Measurements from ENCODE around the gene CDC42SE2.
"Not testable (repeated sequence)": the region's sequence is repeated elsewhere in the genome, so short reads cannot be mapped to it uniquely, and the experiment has no call there.

Gene CDC42SE2

DNA sequence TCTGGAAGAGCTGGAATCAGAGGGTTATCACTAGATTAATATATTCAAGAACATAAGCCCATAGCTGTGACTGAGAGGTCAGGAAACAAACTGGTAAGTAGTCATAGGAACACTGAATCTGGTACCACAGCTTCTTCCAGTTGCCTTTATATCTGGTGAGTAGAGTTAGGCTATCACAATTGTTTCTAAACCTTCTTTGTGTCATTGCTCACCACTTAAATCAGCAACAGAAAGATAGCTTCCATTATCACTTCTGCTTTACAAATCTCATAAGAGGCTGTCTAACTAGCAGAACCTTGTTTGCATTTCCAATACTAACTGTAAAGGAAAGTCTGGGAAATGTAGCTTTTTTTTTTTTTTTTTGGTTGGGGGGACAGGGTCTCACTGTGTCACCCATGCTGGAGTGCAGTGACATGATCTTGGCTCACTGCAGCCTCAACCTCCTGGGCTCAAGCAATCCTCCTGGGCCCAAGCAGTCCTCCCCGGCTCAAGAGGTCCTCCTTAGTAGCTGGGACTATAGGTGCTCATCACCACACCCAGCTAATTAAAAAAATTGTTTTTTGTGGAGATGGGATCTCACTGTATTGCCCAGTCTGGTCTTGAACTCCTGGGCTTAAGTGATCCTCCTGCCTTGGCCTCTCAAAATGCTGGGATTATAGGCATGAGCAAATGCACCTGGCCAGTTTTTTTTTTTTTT, 22.0 kb downstream of the CDC42SE2 start:
- H3K27ac ChIP-seq (ENCODE audit: low read depth, low read length), result no peak overlapping the region
- no peaks in the 10 kb centered on the region for H3K27me3 ChIP-seq (ENCODE audit: control insufficient read depth, insufficient read depth, low read length)
- H3K9ac ChIP-seq (ENCODE audit: low read length), result no peak overlapping the region
- no peak overlapping the region for H3K4me3 ChIP-seq (ENCODE audit: low read length)
- H3K36me3 ChIP-seq (ENCODE audit: control insufficient read depth, insufficient read depth, low read length), result no peaks in the 10 kb centered on the region
- H3K4me1 ChIP-seq (ENCODE audit: control insufficient read depth, insufficient read depth, low read length), result no peaks in the 10 kb centered on the region

- H3K27ac ChIP-seq (ENCODE audit: low read depth, low read length), result no peak overlapping the region
- H3K4me3 ChIP-seq (ENCODE audit: low read length), result no peak overlapping the region
- H3K4me1 ChIP-seq (ENCODE audit: control insufficient read depth, insufficient read depth, low read length), result no peaks in the 10 kb centered on the region
- no peaks in the 10 kb centered on the region for H3K27me3 ChIP-seq (ENCODE audit: control insufficient read depth, insufficient read depth, low read length)
- H3K36me3 ChIP-seq (ENCODE audit: control insufficient read depth, insufficient read depth, low read length), result no peaks in the 10 kb centered on the region
- no peak overlapping the region for H3K9ac ChIP-seq (ENCODE audit: low read length)
Measured at GRCh38 chr5:131286400-131286715, 22.5 kb downstream of the CDC42SE2 start.

GRCh38 chr5:131288328-131288727, 24.5 kb downstream of the CDC42SE2 start:
- Histone ChIP-seq H3K27ac (ENCODE audit: low read depth, low read length) (no peak overlapping the region), H3K9ac (ENCODE audit: low read length) (no peak overlapping the region), H3K36me3 (ENCODE audit: control insufficient read depth, insufficient read depth, low read length) (no peaks in the 10 kb centered on the region), H3K27me3 (ENCODE audit: control insufficient read depth, insufficient read depth, low read length) (no peaks in the 10 kb centered on the region), H3K4me3 (ENCODE audit: low read length) (no peak overlapping the region), H3K4me1 (ENCODE audit: control insufficient read depth, insufficient read depth, low read length) (no peaks in the 10 kb centered on the region)

- Histone ChIP-seq H3K27ac (ENCODE audit: low read depth, low read length) (no peak overlapping the region), H3K9ac (ENCODE audit: low read length) (no peak overlapping the region), H3K4me3 (ENCODE audit: low read length) (no peak overlapping the region), H3K4me1 (ENCODE audit: control insufficient read depth, insufficient read depth, low read length) (no peaks in the 10 kb centered on the region), H3K27me3 (ENCODE audit: control insufficient read depth, insufficient read depth, low read length) (no peaks in the 10 kb centered on the region), H3K36me3 (ENCODE audit: control insufficient read depth, insufficient read depth, low read length) (no peaks in the 10 kb centered on the region)
Measured at GRCh38 chr5:131289738-131290137, 25.9 kb downstream of the CDC42SE2 start.

DNA sequence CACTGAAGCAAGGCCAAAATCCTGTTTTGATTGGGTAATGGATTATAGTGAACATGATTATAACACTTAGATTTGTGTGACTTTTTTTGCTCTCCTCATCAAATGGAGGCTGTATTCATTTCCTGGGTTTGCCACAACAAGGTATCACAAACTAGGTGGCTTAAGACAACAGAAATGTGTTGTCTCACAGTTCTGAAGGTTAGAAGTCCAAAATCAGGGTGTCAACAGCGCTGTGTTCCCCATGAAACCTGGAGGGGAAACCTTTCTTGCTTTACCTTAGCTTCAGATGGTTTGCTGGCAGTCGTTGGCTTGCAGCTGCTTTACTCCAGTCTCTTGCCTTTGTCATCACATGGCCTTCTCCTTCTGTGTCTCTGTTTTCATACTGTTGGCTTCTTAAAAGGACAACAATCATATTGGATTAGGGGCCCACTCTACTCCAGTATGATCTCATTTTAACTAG, 32.4 kb downstream of the CDC42SE2 start:
- Histone ChIP-seq H3K9ac (ENCODE audit: low read length) (no peak overlapping the region), H3K4me3 (ENCODE audit: low read length) (no peak overlapping the region), H3K36me3 (ENCODE audit: control insufficient read depth, insufficient read depth, low read length) (no peaks in the 10 kb centered on the region), H3K4me1 (ENCODE audit: control insufficient read depth, insufficient read depth, low read length) (no peaks in the 10 kb centered on the region), H3K27me3 (ENCODE audit: control insufficient read depth, insufficient read depth, low read length) (no peaks in the 10 kb centered on the region), H3K27ac (ENCODE audit: low read depth, low read length) (no peak overlapping the region)

- Histone ChIP-seq H3K27ac (ENCODE audit: low read depth, low read length) (no peak overlapping the region), H3K27me3 (ENCODE audit: control insufficient read depth, insufficient read depth, low read length) (no peaks in the 10 kb centered on the region), H3K4me3 (ENCODE audit: low read length) (no peak overlapping the region), H3K9ac (ENCODE audit: low read length) (no peak overlapping the region), H3K36me3 (ENCODE audit: control insufficient read depth, insufficient read depth, low read length) (no peaks in the 10 kb centered on the region), H3K4me1 (ENCODE audit: control insufficient read depth, insufficient read depth, low read length) (no peaks in the 10 kb centered on the region)
Measured at GRCh38 chr5:131297886-131298285, 34.0 kb downstream of the CDC42SE2 start.

DNA sequence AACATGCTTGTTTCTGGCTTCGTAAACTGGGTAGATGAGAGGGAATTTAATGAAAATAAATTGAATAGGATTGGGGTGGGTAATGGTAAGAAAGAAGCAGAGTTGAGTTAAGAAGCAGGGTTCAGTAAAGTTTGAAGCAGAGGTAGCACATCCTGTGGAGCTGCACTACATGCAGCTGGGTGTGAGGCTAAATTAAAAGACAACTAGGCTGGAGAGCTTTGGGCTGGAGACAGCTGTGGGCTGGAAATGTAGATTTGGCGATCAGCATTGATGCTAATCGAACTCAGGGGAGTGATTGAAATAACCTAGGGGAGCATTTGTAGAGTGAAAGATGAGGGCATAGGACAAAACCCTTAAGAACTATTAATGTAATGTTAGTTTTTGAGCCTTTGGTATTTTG, 35.6 kb downstream of the CDC42SE2 start:
- no peaks in the 10 kb centered on the region for H3K4me1 ChIP-seq (ENCODE audit: control insufficient read depth, insufficient read depth, low read length)
- H3K36me3 ChIP-seq (ENCODE audit: control insufficient read depth, insufficient read depth, low read length), result no peaks in the 10 kb centered on the region
- no peak overlapping the region for H3K4me3 ChIP-seq (ENCODE audit: low read length)
- no peak overlapping the region for H3K9ac ChIP-seq (ENCODE audit: low read length)
- no peaks in the 10 kb centered on the region for H3K27me3 ChIP-seq (ENCODE audit: control insufficient read depth, insufficient read depth, low read length)
- H3K27ac ChIP-seq (ENCODE audit: low read depth, low read length), result no peak overlapping the region

DNA sequence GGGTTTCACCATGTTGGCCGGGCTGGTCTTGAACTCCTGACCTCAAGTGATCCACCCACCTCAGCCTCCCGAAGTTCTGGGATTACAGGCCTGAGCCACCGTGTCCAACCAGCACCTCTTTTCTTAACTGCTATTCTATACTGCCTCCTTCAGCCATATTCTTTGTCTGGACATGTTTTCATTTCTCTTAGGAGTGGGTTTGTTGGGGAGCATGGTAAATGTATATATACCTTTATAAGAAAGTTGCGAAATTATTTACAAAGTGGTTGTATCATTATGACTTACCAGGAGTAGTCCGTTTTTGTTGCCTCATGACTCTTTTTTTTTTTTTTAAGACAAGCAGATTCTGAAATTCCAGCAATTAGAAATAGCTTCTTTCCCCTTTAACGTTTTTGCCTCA, 38.7 kb downstream of the CDC42SE2 start:
- no peaks in the 10 kb centered on the region for H3K27me3 ChIP-seq (ENCODE audit: control insufficient read depth, insufficient read depth, low read length)

GRCh38 chr5:131303537-131303936, 39.7 kb downstream of the CDC42SE2 start:
- no peak overlapping the region for H3K4me3 ChIP-seq (ENCODE audit: low read length)
- H3K36me3 ChIP-seq (ENCODE audit: control insufficient read depth, insufficient read depth, low read length), result no peaks in the 10 kb centered on the region
- no peak overlapping the region for H3K27ac ChIP-seq (ENCODE audit: low read depth, low read length)
- no peak overlapping the region for H3K9ac ChIP-seq (ENCODE audit: low read length)
- H3K27me3 ChIP-seq (ENCODE audit: control insufficient read depth, insufficient read depth, low read length), result no peaks in the 10 kb centered on the region
- H3K4me1 ChIP-seq (ENCODE audit: control insufficient read depth, insufficient read depth, low read length), result no peaks in the 10 kb centered on the region

More for the DNA sequence above, 38.7 kb downstream of the CDC42SE2 start:
- H3K27ac ChIP-seq (ENCODE audit: low read depth, low read length), result no peak overlapping the region
- no peaks in the 10 kb centered on the region for H3K36me3 ChIP-seq (ENCODE audit: control insufficient read depth, insufficient read depth, low read length)
- H3K9ac ChIP-seq (ENCODE audit: low read length), result no peak overlapping the region
- H3K4me3 ChIP-seq (ENCODE audit: low read length), result no peak overlapping the region
- no peaks in the 10 kb centered on the region for H3K4me1 ChIP-seq (ENCODE audit: control insufficient read depth, insufficient read depth, low read length)

GRCh38 chr5:131304414-131304813, 40.6 kb downstream of the CDC42SE2 start:
- Histone ChIP-seq H3K9ac (ENCODE audit: low read length) (no peak overlapping the region), H3K36me3 (ENCODE audit: control insufficient read depth, insufficient read depth, low read length) (no peaks in the 10 kb centered on the region)

GRCh38 chr5:131305138-131305689, 41.4 kb downstream of the CDC42SE2 start:
- Histone ChIP-seq H3K4me3 (ENCODE audit: low read length) (no peak overlapping the region), H3K9ac (ENCODE audit: low read length) (no peak overlapping the region), H3K4me1 (ENCODE audit: control insufficient read depth, insufficient read depth, low read length) (no peaks in the 10 kb centered on the region), H3K27ac (ENCODE audit: low read depth, low read length) (no peak overlapping the region), H3K36me3 (ENCODE audit: control insufficient read depth, insufficient read depth, low read length) (no peaks in the 10 kb centered on the region), H3K27me3 (ENCODE audit: control insufficient read depth, insufficient read depth, low read length) (no peaks in the 10 kb centered on the region)

More at GRCh38 chr5:131304414-131304813, 40.6 kb downstream of the CDC42SE2 start:
- no peak overlapping the region for H3K27ac ChIP-seq (ENCODE audit: low read depth, low read length)
- no peaks in the 10 kb centered on the region for H3K4me1 ChIP-seq (ENCODE audit: control insufficient read depth, insufficient read depth, low read length)
- no peaks in the 10 kb centered on the region for H3K27me3 ChIP-seq (ENCODE audit: control insufficient read depth, insufficient read depth, low read length)
- no peak overlapping the region for H3K4me3 ChIP-seq (ENCODE audit: low read length)

DNA sequence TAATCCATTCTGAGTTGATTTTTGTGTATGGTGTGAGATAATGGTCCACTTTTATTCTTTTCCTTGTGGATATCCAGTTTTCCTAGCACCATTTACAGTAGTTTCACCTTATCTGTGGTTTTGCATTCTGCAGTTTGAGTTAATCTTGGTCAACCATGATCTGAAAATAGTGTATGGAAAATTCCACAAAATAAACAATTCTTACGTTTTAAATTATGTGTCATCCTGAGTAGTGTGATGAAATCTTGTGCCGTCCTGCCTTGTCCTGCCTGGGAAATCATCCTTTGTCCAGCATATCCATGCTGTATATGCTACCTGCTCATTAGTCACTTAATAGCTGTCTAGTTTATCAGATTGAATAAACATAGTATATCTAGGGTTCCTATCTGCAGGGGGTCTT, 42.1 kb downstream of the CDC42SE2 start:
- Histone ChIP-seq H3K9ac (ENCODE audit: low read length) (no peak overlapping the region), H3K36me3 (ENCODE audit: control insufficient read depth, insufficient read depth, low read length) (no peaks in the 10 kb centered on the region), H3K4me3 (ENCODE audit: low read length) (no peak overlapping the region), H3K27me3 (ENCODE audit: control insufficient read depth, insufficient read depth, low read length) (no peaks in the 10 kb centered on the region), H3K27ac (ENCODE audit: low read depth, low read length) (no peak overlapping the region), H3K4me1 (ENCODE audit: control insufficient read depth, insufficient read depth, low read length) (no peaks in the 10 kb centered on the region)

DNA sequence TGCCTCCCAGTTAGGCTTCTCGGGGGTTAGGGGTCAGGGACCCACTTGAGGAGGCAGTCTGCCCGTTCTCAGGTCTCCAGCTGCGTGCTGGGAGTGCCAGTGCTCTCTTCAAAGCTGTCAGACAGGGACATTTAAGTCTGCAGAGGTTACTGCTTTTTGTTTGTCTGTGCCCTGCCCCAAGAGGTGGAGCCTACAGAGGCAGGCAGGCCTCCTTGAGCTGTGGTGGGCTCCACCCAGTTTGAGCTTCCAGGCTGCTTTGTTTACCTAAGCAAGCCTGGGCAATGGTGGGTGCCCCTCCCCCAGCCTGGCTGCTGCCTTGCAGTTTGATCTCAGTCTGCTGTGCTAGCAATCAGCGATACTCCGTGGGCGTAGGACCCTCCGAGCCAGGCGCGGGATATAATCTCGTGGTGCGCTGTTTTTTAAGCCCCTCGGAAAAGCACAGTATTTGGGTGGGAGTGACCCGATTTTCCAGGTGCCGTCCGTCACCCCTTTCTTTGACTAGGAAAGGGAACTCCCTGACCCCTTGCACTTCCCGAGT, 48.5 kb downstream of the CDC42SE2 start:
- H3K27ac ChIP-seq (ENCODE audit: low read depth, low read length); H3K4me1 ChIP-seq (ENCODE audit: control insufficient read depth, insufficient read depth, low read length); H3K36me3 ChIP-seq (ENCODE audit: control insufficient read depth, insufficient read depth, low read length); H3K9ac ChIP-seq (ENCODE audit: low read length); H3K27me3 ChIP-seq (ENCODE audit: control insufficient read depth, insufficient read depth, low read length): not testable (repeated sequence)
- peak overlapping the region; percentile 15 for H3K4me3 ChIP-seq (ENCODE audit: low read length)
